H1 (cell line): Measurements from ENCODE around the gene RPS4Y2. TPM values are rescaled to one million over a fixed set of nuclear protein-coding genes. Genes with fewer than 3 reads are reported as not detected.

Experiments
- E2F6 ChIP-seq: IDR thresholded peaks from 2 replicates; pipeline ENCODE4 v1.6.1; 2012; ENCODE audit warnings: inconsistent platforms
- POU5F1 ChIP-seq: IDR thresholded peaks from 2 replicates; pipeline ENCODE4 v1.6.1; 2011; ENCODE audit warnings: low read depth, mild to moderate bottlenecking, low read length, moderate library complexity
- RFX5 ChIP-seq: IDR thresholded peaks from 2 replicates; pipeline ENCODE4 v1.6.1; 2011; ENCODE audit warnings: low read depth, low read length, improper control_type of control experiment, borderline replicate concordance
- polyA plus RNA-seq, 7 experiments: library from polyadenylated mRNA; depleted of rRNA in 3 of 7; stranded (reverse) in 5 of 7; unstranded in 2 of 7; fragments of >200 nt in 5 of 7; fragments of 200-250 nt in 2 of 7; gene quantifications; 1 replicate in 5 of 7; 2 replicates in 1 of 7; 4 replicates in 1 of 7; pipeline versions ENCODE4 v1.2.1 to v1.2.3, GENCODE V29; 2011 to 2013; ENCODE audit warnings: missing spikeins in 2 of 7, mixed read lengths in 2 of 7
- total RNA-seq: library from RNA; stranded (reverse); fragmentation: NEBNext Ultra II Directional; extraction: Animal tissue kit (Norgen Biotek cat#: 25700); gene quantifications from 2 replicates; pipeline ENCODE4 v1.2.1, GENCODE V29; 2021

RPS4Y2 gene
- total and polyA plus RNA-seq, 2 of the 8 experiments (the other 6 are each of a cell fraction or from before 2014, with no cell fraction given): not detected

GRCh38 chrY:20780104-20780654 lies 24.3 kb downstream of the RPS4Y2 start (continued):
- no peak for TF ChIP-seq E2F6
- no peak for TF ChIP-seq RFX5
- no peak for TF ChIP-seq POU5F1
- TF ChIP-seq, all 59 proteins: peak for 0
